ENCODE measurements around the gene NQO2. TPM values are rescaled to one million over a fixed set of nuclear protein-coding genes. Genes with fewer than 3 reads are reported as not detected.

NQO2 gene
- total and polyA plus RNA-seq, 4 experiments from 2014 or later: 34.2 to 53.1 (median 42.8) TPM

DNA sequence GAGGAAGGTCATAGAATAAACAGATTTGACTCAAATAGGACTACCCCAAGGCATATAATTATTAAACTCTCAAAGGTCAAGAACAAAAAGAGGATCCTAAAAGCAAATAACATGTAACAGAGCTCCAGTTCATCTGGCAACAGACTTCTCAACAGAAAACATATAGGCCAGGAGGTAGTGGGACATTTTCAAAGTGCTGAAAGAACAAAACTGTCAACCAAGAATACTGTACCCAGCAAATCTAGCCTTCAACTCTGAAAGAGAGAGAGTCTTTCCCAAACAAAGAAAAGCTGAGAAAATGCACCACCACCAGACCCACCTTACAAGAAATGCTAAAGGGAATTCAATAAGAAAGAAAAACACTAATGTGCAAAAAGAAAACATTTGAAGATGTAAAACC, 11.9 kb downstream of the NQO2 start:
- Histone ChIP-seq H3K27me3 (ENCODE audit: insufficient read depth, low read length) (no peaks in the 10 kb centered on the region), H3K9me3 (ENCODE audit: control insufficient read depth in 1 of 2, low read length in 2 of 2) (peaks cover 0 to 12% of the 10 kb centered on the region in 2 donors), H3K4me3 (ENCODE audit: low read length in 2 of 2) (no peak overlapping the region), H3K4me1 (ENCODE audit: insufficient read depth, low read length) (no peaks in the 10 kb centered on the region), H3K36me3 (ENCODE audit: insufficient read depth, low read length) (peaks cover 29% of the 10 kb centered on the region), H3K27ac (ENCODE audit: low read depth, low read length) (no peak overlapping the region)
- no peak for DNase-seq
- peaks cover 0 to 18% (median 8%) of the 10 kb centered on the region in 4 donors for H3K4me1 Mint-ChIP-seq
- no peaks in the 10 kb centered on the region for H3K27me3 Mint-ChIP-seq
- intact Hi-C loops (cut with micrococcal nuclease): no loop called here
- POLR2A ChIA-PET (ENCODE audit: partially characterized antibody): interaction anchor here (1.2 to 1.5 kb wide), 3 partner anchors 9 to 22 kb away, joined by 3 to 4 read pairs (median 3); no protein-coding TSS in a partner anchor
- peaks cover 74 to 83% of the 10 kb centered on the region in 2 donors for H3K36me3 Mint-ChIP-seq
- no peak overlapping the region for H3K27ac Mint-ChIP-seq
- CTCF ChIA-PET (ENCODE audit: partially characterized antibody): interaction anchor here (1.1 to 1.9 kb wide), 2 partner anchors 10 to 15 kb away, joined by 3 to 5 read pairs; no protein-coding TSS in a partner anchor
- H3K9me3 Mint-ChIP-seq: peaks cover 0 to 34% (median 26%) of the 10 kb centered on the region in 8 donors
- no peak overlapping the region for H3K4me3 Mint-ChIP-seq

GRCh38 chr6:3013486-3013885, 13.8 kb downstream of the NQO2 start:
- ChIA-PET CTCF (ENCODE audit: partially characterized antibody) (no interaction called here), POLR2A (ENCODE audit: partially characterized antibody) (no interaction called here)
- intact Hi-C loops (cut with micrococcal nuclease): no loop called here
- Histone ChIP-seq H3K27me3 (ENCODE audit: insufficient read depth, low read length) (no peaks in the 10 kb centered on the region), H3K36me3 (ENCODE audit: insufficient read depth, low read length) (peaks cover 18% of the 10 kb centered on the region), H3K27ac (ENCODE audit: low read depth, low read length) (no peak overlapping the region), H3K4me3 (ENCODE audit: low read length in 2 of 2) (no peak overlapping the region), H3K4me1 (ENCODE audit: insufficient read depth, low read length) (no peaks in the 10 kb centered on the region), H3K9me3 (ENCODE audit: control insufficient read depth in 1 of 2, low read length in 2 of 2) (peaks cover 0 to 12% of the 10 kb centered on the region in 2 donors)
- Mint-ChIP-seq H3K27ac (peak overlapping the region in 4 of 7 donors; percentile 9 to 59 (median 37)), H3K4me1 (peaks cover 0 to 16% (median 6%) of the 10 kb centered on the region in 4 donors), H3K4me3 (no peak overlapping the region), H3K27me3 (no peaks in the 10 kb centered on the region), H3K9me3 (peaks cover 0 to 34% (median 26%) of the 10 kb centered on the region in 8 donors), H3K36me3 (peaks cover 73 to 74% of the 10 kb centered on the region in 2 donors)
- DNase-seq: no peak

DNA sequence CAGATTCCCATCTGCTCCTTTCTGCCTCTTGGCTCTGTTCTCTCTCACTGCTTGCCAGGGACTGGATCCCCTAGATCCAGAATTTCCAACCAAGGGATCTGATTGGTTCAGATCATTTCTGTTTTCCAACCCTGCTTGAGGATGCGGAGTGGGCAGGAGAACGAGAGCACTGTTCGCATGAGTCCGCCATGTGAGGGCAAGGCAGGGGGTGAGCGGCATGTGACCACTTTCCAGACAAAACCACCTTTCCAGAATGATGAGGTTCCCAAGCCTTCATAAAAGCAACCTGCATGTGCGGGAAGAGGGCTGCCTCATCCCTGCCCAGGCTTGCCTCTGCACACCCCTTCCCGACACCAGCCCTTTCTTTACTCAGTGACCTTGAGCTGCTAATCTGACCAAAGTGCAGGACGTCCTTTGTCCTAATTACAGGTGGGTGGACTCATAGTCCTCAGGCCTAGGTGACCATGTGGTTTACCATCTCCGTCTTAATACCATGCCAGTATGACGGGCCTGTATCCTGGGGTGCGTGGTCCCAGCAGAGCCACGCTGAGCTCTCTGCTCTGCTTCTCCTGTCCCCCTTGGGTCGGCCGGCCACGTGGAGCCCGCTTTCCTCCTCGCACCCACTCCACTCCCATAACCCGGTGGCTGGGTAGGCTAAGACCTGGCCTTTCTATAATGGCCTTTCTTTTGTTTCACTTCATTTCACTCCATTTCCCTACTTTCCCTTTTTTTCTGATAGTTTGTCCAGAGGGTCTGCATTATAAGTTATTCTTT, 14.4 kb downstream of the NQO2 start:
- CTCF ChIA-PET (ENCODE audit: partially characterized antibody): interaction anchor here (0.9 kb wide), 1 partner anchor 12 kb away, joined by 5 read pairs; no protein-coding TSS in a partner anchor
- Histone ChIP-seq H3K27ac (ENCODE audit: low read depth, low read length) (no peak overlapping the region), H3K9me3 (ENCODE audit: control insufficient read depth in 1 of 2, low read length in 2 of 2) (peaks cover 0 to 12% of the 10 kb centered on the region in 2 donors), H3K27me3 (ENCODE audit: insufficient read depth, low read length) (no peaks in the 10 kb centered on the region), H3K4me1 (ENCODE audit: insufficient read depth, low read length) (no peaks in the 10 kb centered on the region), H3K4me3 (ENCODE audit: low read length in 2 of 2) (no peak overlapping the region), H3K36me3 (ENCODE audit: insufficient read depth, low read length) (peaks cover 18% of the 10 kb centered on the region)
- no peak for DNase-seq
- H3K9me3 Mint-ChIP-seq: peaks cover 0 to 34% (median 26%) of the 10 kb centered on the region in 8 donors
- peaks cover 0 to 16% (median 6%) of the 10 kb centered on the region in 4 donors for H3K4me1 Mint-ChIP-seq
- no peak overlapping the region for H3K4me3 Mint-ChIP-seq
- peaks cover 67 to 70% of the 10 kb centered on the region in 2 donors for H3K36me3 Mint-ChIP-seq
- POLR2A ChIA-PET (ENCODE audit: partially characterized antibody): interaction anchor here (1.0 to 1.5 kb wide), 2 partner anchors 10 to 25 kb away, joined by 3 read pairs; no protein-coding TSS in a partner anchor
- intact Hi-C loops (cut with micrococcal nuclease): no loop called here
- H3K27me3 Mint-ChIP-seq: no peaks in the 10 kb centered on the region
- H3K27ac Mint-ChIP-seq: peak overlapping the region in 2 of 7 donors; percentile 49 to 59

GRCh38 chr6:3014675-3015066, 15.0 kb downstream of the NQO2 start:
- Mint-ChIP-seq H3K9me3 (peaks cover 0 to 33% (median 26%) of the 10 kb centered on the region in 8 donors), H3K36me3 (peaks cover 66 to 69% of the 10 kb centered on the region in 2 donors), H3K27ac (no peak overlapping the region), H3K27me3 (no peaks in the 10 kb centered on the region), H3K4me1 (peaks cover 5 to 22% (median 6%) of the 10 kb centered on the region in 4 donors), H3K4me3 (no peak overlapping the region)
- intact Hi-C loops (cut with micrococcal nuclease): no loop called here
- H3K36me3 ChIP-seq (ENCODE audit: insufficient read depth, low read length): peaks cover 18% of the 10 kb centered on the region
- DNase-seq: no peak
- CTCF ChIA-PET (ENCODE audit: partially characterized antibody): interaction anchor here (0.9 kb wide), 1 partner anchor 13 kb away, joined by 5 read pairs; no protein-coding TSS in a partner anchor
- no peaks in the 10 kb centered on the region for H3K4me1 ChIP-seq (ENCODE audit: insufficient read depth, low read length)
- H3K4me3 ChIP-seq (ENCODE audit: low read length in 2 of 2): no peak overlapping the region
- peaks cover 0 to 12% of the 10 kb centered on the region in 2 donors for H3K9me3 ChIP-seq (ENCODE audit: control insufficient read depth in 1 of 2, low read length in 2 of 2)
- POLR2A ChIA-PET (ENCODE audit: partially characterized antibody): interaction anchor here (1.0 to 2.7 kb wide), 3 partner anchors 9 to 39 kb away, joined by 3 to 8 read pairs (median 3); no protein-coding TSS in a partner anchor
- no peak overlapping the region for H3K27ac ChIP-seq (ENCODE audit: low read depth, low read length)
- no peaks in the 10 kb centered on the region for H3K27me3 ChIP-seq (ENCODE audit: insufficient read depth, low read length)

DNA sequence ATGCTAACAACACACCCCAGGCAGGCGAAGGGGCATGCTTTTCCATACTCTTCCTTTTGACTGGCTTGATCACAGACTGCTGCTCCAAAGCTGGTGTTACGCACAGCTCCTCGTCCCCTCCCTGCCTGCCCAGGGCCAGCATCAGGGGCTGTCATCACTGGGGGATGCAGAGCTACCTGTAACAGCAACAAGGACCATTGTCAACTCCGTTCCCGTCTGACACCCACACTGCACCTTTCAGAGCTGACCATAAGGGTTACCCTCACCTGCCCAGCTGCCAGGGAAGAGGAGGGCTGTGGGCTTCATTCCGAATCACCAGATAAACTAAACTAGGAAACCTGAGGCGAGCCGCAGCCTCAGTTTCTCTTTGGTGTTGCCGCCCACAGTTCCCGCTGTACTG, 15.4 kb downstream of the NQO2 start:
- H3K27ac ChIP-seq (ENCODE audit: low read depth, low read length): no peak overlapping the region
- no peaks in the 10 kb centered on the region for H3K27me3 ChIP-seq (ENCODE audit: insufficient read depth, low read length)
- no peak for DNase-seq
- CTCF ChIA-PET (ENCODE audit: partially characterized antibody): interaction anchor here (0.9 kb wide), 1 partner anchor 13 kb away, joined by 5 read pairs; no protein-coding TSS in a partner anchor
- Mint-ChIP-seq H3K9me3 (peaks cover 0 to 29% (median 23%) of the 10 kb centered on the region in 8 donors), H3K36me3 (peaks cover 66 to 68% of the 10 kb centered on the region in 2 donors), H3K27ac (no peak overlapping the region), H3K4me3 (no peak overlapping the region), H3K27me3 (no peaks in the 10 kb centered on the region), H3K4me1 (peaks cover 6 to 27% (median 9%) of the 10 kb centered on the region in 4 donors)
- H3K4me1 ChIP-seq (ENCODE audit: insufficient read depth, low read length): no peaks in the 10 kb centered on the region
- peaks cover 15% of the 10 kb centered on the region for H3K36me3 ChIP-seq (ENCODE audit: insufficient read depth, low read length)
- H3K4me3 ChIP-seq (ENCODE audit: low read length in 2 of 2): no peak overlapping the region
- H3K9me3 ChIP-seq (ENCODE audit: control insufficient read depth in 1 of 2, low read length in 2 of 2): peaks cover 0 to 12% of the 10 kb centered on the region in 2 donors
- intact Hi-C loops (cut with micrococcal nuclease): no loop called here
- POLR2A ChIA-PET (ENCODE audit: partially characterized antibody): interaction anchor here (1.0 to 2.7 kb wide), 3 partner anchors 9 to 38 kb away, joined by 3 to 8 read pairs (median 3); no protein-coding TSS in a partner anchor

DNA sequence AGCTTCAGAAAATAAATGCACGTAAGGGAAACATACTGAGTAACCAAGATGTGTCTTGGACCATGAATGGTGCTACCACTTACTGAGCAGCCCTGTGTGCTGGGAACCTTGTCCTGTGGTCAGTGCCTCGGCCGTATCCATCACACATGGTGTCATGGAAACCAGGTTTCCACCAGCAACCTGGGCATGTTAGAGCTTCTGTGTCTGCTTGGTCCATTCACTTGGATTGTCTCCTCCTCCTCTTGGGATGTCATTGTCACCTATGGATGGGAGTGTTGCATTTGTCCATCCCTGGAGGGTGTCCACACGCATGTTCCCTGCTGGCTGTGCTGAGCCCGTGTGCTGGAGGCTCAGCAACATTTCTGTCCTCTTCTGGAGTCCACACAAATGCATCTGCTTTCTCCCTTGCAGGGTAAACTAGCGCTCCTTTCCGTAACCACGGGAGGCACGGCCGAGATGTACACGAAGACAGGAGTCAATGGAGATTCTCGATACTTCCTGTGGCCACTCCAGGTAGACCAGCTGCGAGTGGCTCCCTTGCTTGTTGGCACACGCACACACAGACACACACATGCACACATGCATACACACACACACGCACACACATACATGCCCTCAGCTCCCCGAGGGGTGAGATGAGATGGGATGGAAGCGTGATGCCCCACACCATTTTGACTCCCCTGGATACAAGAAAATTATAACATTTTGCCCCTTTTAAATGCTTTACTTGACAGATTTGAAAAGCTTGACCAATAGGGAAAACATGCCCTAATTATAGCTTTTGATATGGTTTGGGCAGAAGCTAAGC, 17.0 kb downstream of the NQO2 start:
- H3K27me3 ChIP-seq (ENCODE audit: insufficient read depth, low read length): no peaks in the 10 kb centered on the region
- peaks cover 9% of the 10 kb centered on the region for H3K36me3 ChIP-seq (ENCODE audit: insufficient read depth, low read length)
- H3K27ac ChIP-seq (ENCODE audit: low read depth, low read length): no peak overlapping the region
- H3K4me3 ChIP-seq (ENCODE audit: low read length in 2 of 2): no peak overlapping the region
- Mint-ChIP-seq H3K27me3 (no peaks in the 10 kb centered on the region), H3K9me3 (peaks cover 0 to 13% (median 10%) of the 10 kb centered on the region in 8 donors), H3K27ac (no peak overlapping the region), H3K4me1 (peaks cover 6 to 27% (median 12%) of the 10 kb centered on the region in 4 donors), H3K4me3 (no peak overlapping the region), H3K36me3 (peaks cover 57 to 59% of the 10 kb centered on the region in 2 donors)
- intact Hi-C loops (cut with micrococcal nuclease): no loop called here
- H3K4me1 ChIP-seq (ENCODE audit: insufficient read depth, low read length): peaks cover 5% of the 10 kb centered on the region
- peaks cover 0 to 6% of the 10 kb centered on the region in 2 donors for H3K9me3 ChIP-seq (ENCODE audit: control insufficient read depth in 1 of 2, low read length in 2 of 2)
- CTCF ChIA-PET (ENCODE audit: partially characterized antibody): interaction anchor here (2.3 kb wide), 1 partner anchor 15 kb away, joined by 12 read pairs; no protein-coding TSS in a partner anchor
- POLR2A ChIA-PET (ENCODE audit: partially characterized antibody): interaction anchor here (0.9 to 2.7 kb wide), 3 partner anchors 10 to 37 kb away, joined by 3 to 8 read pairs (median 3); no protein-coding TSS in a partner anchor
- DNase-seq: no peak
